GM18873 (cell line): ENCODE measurements around the gene DPP10.

Experiments
- ATAC-seq: cut with Tn5 transposase; IDR thresholded peaks from one replicate; pipeline ENCODE4 v1.9.1; 2021; ENCODE audit warnings: mild to moderate bottlenecking, moderate library complexity, moderate number of reproducible peaks; ENCODE audit not compliant: unreplicated experiment, low FRiP score

DPP10 gene

GRCh38 chr2:115782286-115782685, 1339.8 kb downstream of the DPP10 start:
- no peak for ATAC-seq

GRCh38 chr2:115796078-115796477, 1353.6 kb downstream of the DPP10 start:
- ATAC-seq = no peak

- no peak for ATAC-seq
Measured at GRCh38 chr2:115807276-115807675, 1364.8 kb downstream of the DPP10 start.

GRCh38 chr2:115825912-115826311, 1383.5 kb downstream of the DPP10 start:
- ATAC-seq = no peak

- ATAC-seq = no peak
Measured at GRCh38 chr2:115833196-115833595, 1390.8 kb downstream of the DPP10 start.

- ATAC-seq = no peak
Measured at GRCh38 chr2:115838539-115838938, 1396.1 kb downstream of the DPP10 start.

- ATAC-seq = no peak
Measured at GRCh38 chr2:115842306-115842705, 1399.9 kb downstream of the DPP10 start.

- ATAC-seq = no peak
Measured at GRCh38 chr2:115848192-115848591, 1405.8 kb downstream of the DPP10 start.

GRCh38 chr2:115867024-115867423, 1424.6 kb downstream of the DPP10 start:
- ATAC-seq = no peak

GRCh38 chr2:115874427-115874826, 1432.0 kb downstream of the DPP10 start:
- ATAC-seq = no peak

GRCh38 chr2:115880558-115880957, 1438.1 kb downstream of the DPP10 start:
- ATAC-seq = no peak

- no peak for ATAC-seq
Measured at GRCh38 chr2:115887209-115887776, 1444.9 kb downstream of the DPP10 start.
